Gastroesophageal sphincter (tissue), 3 donors: ENCODE measurements around the gene PTPRD.

Experiments used
- EP300 ChIP-seq: sonication (generic); formaldehyde crosslinking; IDR thresholded peaks from one replicate; pipeline ENCODE4 v1.6.1; 2017; ENCODE audit warnings: antibody characterized with exemption, mild to moderate bottlenecking
- POLR2A ChIP-seq, 2 donors: fragments of 450-650 bp; IDR thresholded peaks; one replicate each; pipeline ENCODE4 v1.6.1; 2017; ENCODE audit warnings: antibody characterized with exemption in 2 of 2, mild to moderate bottlenecking in 2 of 2, moderate library complexity in 1 of 2
- POLR2AphosphoS5 ChIP-seq: sonication (generic); formaldehyde crosslinking; IDR thresholded peaks from one replicate; pipeline ENCODE4 v1.6.1; 2017; ENCODE audit warnings: antibody characterized with exemption
- TF ChIP-seq, protein P1 (sequence below), 4 experiments: fragments of 200-600 bp in 2 of 4; fragments of 450-650 bp in 2 of 4; sonication (generic) in 1 of 4; IDR thresholded peaks; one replicate each; pipeline ENCODE4 v1.5.1; 2017 to 2019; ENCODE audit warnings: antibody characterized with exemption in 4 of 4, mild to moderate bottlenecking in 2 of 4, moderate library complexity in 2 of 4

DNA sequence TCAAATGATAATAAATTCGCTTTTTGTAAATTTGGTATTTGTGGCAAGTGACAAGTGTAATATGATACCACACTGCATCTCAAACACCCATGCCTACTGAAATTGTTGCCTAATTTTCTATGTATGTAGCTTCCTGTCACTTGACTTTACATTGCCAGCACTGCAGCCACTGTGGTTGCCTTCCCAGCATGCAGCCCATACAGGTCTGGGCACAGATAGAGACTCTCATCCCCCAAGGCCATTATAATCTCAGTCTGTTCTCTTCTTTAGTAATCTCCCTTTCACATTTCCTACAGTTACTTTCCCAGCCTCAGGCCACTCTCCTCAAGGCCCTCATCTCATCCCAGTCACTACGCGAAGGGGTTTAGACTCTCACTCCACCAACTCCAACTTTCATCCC lies 1200.6 kb downstream of the PTPRD start:
- TF ChIP-seq POLR2A (IDR thresholded peaks at IDR 0.05) = no peak
- TF ChIP-seq, protein P1, sequence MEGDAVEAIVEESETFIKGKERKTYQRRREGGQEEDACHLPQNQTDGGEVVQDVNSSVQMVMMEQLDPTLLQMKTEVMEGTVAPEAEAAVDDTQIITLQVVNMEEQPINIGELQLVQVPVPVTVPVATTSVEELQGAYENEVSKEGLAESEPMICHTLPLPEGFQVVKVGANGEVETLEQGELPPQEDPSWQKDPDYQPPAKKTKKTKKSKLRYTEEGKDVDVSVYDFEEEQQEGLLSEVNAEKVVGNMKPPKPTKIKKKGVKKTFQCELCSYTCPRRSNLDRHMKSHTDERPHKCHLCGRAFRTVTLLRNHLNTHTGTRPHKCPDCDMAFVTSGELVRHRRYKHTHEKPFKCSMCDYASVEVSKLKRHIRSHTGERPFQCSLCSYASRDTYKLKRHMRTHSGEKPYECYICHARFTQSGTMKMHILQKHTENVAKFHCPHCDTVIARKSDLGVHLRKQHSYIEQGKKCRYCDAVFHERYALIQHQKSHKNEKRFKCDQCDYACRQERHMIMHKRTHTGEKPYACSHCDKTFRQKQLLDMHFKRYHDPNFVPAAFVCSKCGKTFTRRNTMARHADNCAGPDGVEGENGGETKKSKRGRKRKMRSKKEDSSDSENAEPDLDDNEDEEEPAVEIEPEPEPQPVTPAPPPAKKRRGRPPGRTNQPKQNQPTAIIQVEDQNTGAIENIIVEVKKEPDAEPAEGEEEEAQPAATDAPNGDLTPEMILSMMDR (IDR thresholded peaks at IDR 0.05) = no peak
- TF ChIP-seq POLR2AphosphoS5 = no peak
- TF ChIP-seq EP300 = no peak
